ENCODE data around the gene FCN3. TPM values are rescaled to one million over a fixed set of nuclear protein-coding genes. Genes with fewer than 3 reads are reported as not detected.

FCN3 gene
- total and polyA plus RNA-seq, 9 of the 15 experiments (the other 6 are each of a cell fraction or from before 2014, with no cell fraction given) = 0.49 TPM; not detected in 8

DNA sequence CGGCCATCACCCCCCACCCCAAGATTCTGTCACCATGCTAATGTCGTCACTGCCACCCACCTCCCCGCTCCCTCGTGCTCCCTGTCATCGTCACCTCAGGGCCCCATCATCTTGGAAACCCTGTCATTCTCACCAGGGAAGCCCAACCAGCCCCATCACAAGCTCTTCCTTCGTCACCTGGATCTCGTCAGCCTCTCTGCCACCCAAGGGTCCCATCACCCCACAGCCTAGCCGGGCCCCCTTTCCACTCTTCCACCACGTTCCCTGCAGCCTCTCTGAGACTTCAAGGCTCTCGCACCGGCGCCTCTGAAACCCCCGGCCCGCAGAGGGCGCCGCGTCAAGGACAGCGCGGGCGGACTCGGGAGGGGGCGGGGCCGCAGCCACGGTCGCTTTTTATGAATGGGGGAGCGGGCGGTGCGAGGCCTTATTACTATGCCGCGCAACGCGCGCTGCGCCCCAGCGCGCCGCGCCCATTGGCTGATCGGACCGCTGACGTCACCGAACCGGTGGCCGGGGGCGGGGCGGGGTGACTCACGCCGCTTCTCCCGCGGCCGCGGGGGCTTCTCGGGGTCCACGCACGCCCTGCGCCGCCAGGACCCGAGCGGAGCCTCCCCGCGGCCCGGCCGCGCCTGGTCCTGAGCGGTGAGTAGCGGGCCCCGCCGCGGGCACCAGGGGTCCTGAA, 17.6 kb upstream of the FCN3 start, which contains the start of gene GPR3 (continued):
- TF ChIP-seq, protein P1, sequence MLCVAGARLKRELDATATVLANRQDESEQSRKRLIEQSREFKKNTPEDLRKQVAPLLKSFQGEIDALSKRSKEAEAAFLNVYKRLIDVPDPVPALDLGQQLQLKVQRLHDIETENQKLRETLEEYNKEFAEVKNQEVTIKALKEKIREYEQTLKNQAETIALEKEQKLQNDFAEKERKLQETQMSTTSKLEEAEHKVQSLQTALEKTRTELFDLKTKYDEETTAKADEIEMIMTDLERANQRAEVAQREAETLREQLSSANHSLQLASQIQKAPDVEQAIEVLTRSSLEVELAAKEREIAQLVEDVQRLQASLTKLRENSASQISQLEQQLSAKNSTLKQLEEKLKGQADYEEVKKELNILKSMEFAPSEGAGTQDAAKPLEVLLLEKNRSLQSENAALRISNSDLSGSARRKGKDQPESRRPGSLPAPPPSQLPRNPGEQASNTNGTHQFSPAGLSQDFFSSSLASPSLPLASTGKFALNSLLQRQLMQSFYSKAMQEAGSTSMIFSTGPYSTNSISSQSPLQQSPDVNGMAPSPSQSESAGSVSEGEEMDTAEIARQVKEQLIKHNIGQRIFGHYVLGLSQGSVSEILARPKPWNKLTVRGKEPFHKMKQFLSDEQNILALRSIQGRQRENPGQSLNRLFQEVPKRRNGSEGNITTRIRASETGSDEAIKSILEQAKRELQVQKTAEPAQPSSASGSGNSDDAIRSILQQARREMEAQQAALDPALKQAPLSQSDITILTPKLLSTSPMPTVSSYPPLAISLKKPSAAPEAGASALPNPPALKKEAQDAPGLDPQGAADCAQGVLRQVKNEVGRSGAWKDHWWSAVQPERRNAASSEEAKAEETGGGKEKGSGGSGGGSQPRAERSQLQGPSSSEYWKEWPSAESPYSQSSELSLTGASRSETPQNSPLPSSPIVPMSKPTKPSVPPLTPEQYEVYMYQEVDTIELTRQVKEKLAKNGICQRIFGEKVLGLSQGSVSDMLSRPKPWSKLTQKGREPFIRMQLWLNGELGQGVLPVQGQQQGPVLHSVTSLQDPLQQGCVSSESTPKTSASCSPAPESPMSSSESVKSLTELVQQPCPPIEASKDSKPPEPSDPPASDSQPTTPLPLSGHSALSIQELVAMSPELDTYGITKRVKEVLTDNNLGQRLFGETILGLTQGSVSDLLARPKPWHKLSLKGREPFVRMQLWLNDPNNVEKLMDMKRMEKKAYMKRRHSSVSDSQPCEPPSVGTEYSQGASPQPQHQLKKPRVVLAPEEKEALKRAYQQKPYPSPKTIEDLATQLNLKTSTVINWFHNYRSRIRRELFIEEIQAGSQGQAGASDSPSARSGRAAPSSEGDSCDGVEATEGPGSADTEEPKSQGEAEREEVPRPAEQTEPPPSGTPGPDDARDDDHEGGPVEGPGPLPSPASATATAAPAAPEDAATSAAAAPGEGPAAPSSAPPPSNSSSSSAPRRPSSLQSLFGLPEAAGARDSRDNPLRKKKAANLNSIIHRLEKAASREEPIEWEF (CRISPR knock-in tag; IDR thresholded peaks at IDR 0.05) = no peak
- TF ChIP-seq, protein P2, sequence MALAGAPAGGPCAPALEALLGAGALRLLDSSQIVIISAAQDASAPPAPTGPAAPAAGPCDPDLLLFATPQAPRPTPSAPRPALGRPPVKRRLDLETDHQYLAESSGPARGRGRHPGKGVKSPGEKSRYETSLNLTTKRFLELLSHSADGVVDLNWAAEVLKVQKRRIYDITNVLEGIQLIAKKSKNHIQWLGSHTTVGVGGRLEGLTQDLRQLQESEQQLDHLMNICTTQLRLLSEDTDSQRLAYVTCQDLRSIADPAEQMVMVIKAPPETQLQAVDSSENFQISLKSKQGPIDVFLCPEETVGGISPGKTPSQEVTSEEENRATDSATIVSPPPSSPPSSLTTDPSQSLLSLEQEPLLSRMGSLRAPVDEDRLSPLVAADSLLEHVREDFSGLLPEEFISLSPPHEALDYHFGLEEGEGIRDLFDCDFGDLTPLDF (CRISPR knock-in tag; IDR thresholded peaks at IDR 0.05) = peak; percentile 85; the same call in 1 of the 2 replicates
- TF ChIP-seq RBM25 (IDR thresholded peaks at IDR 0.05; ENCODE audit: low read depth, low read length, severe bottlenecking) (peak; percentile 98), TCF7L2 (IDR thresholded peaks at IDR 0.05; ENCODE audit: low read depth, low read length) (no peak; the same call in 1 of the 2 replicates), CEBPG (CRISPR knock-in tag; IDR thresholded peaks at IDR 0.05) (no peak), CEBPG (tag; conservative IDR thresholded peaks at IDR 0.05 in 1 of 2, IDR thresholded peaks at IDR 0.05 in 1 of 2) (no peak), ZNF384 (IDR thresholded peaks at IDR 0.05; ENCODE audit: low read depth, low read length) (0 out of 2 replicates have a peak, but pooled peaks have one; percentile 28), EGR1 (conservative IDR thresholded peaks at IDR 0.05) (peak; percentile 77), MTA1 (IDR thresholded peaks at IDR 0.05; ENCODE audit: borderline replicate concordance) (peak; percentile 80), POLR2G (IDR thresholded peaks at IDR 0.05; ENCODE audit: low read depth, low read length) (peak; percentile 85), TRIM24 (IDR thresholded peaks at IDR 0.05) (peak; percentile 50 to 66), ILK (tag; IDR thresholded peaks at IDR 0.05; ENCODE audit: borderline replicate concordance, low read depth) (no peak), SETDB1 (IDR thresholded peaks at IDR 0.05; ENCODE audit: low read length) (no peak), ZNF445 (CRISPR knock-in tag; IDR thresholded peaks at IDR 0.05; ENCODE audit: low read depth) (no peak), ZKSCAN3 (CRISPR knock-in tag; IDR thresholded peaks at IDR 0.05) (no peak), RBBP5 (IDR thresholded peaks at IDR 0.05; ENCODE audit: borderline replicate concordance, insufficient read depth, low read length, poor library complexity, severe bottlenecking) (peak; percentile 74), CBX3 (IDR thresholded peaks at IDR 0.05; ENCODE audit: borderline replicate concordance in 1 of 2, low read length in 2 of 2) (peak in 1 of 2 experiments; percentile 52; a peak in 1 of 3 replicates), NCOR1 (IDR thresholded peaks at IDR 0.05) (0 out of 2 replicates have a peak, but pooled peaks have one; percentile 22)
- TF ChIP-seq, protein P3, sequence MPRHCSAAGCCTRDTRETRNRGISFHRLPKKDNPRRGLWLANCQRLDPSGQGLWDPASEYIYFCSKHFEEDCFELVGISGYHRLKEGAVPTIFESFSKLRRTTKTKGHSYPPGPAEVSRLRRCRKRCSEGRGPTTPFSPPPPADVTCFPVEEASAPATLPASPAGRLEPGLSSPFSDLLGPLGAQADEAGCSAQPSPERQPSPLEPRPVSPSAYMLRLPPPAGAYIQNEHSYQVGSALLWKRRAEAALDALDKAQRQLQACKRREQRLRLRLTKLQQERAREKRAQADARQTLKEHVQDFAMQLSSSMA (CRISPR knock-in tag; IDR thresholded peaks at IDR 0.05) = no peak
- TF ChIP-seq, protein P4, sequence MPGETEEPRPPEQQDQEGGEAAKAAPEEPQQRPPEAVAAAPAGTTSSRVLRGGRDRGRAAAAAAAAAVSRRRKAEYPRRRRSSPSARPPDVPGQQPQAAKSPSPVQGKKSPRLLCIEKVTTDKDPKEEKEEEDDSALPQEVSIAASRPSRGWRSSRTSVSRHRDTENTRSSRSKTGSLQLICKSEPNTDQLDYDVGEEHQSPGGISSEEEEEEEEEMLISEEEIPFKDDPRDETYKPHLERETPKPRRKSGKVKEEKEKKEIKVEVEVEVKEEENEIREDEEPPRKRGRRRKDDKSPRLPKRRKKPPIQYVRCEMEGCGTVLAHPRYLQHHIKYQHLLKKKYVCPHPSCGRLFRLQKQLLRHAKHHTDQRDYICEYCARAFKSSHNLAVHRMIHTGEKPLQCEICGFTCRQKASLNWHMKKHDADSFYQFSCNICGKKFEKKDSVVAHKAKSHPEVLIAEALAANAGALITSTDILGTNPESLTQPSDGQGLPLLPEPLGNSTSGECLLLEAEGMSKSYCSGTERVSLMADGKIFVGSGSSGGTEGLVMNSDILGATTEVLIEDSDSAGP (CRISPR knock-in tag; IDR thresholded peaks at IDR 0.05) = no peak
